ENCODE data around the gene ZCCHC24.

DNA sequence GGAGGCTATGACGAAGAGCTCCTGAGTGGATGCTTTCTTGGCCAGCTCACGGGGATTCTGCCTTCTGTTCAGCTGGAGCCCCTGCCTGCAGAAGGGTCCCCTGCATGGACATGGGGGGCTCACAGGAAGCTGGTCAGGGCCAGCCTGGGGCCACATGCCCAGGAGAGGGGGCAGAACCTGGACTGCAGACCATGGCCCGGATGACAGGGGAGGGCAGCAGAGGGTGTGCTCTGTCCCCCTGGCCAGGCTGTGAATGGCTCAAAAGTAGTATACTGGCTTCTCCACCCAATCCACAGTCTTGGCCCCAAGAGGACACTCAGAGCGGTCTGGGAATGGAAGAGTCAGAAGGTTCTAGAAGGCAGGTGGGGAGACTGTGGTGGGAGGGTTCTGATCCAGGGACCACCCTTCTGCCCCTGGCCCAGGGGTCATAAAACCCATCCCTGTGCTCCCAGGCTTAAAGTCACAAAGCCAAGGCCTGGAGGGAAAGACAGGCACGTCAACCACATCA, 57.9 kb downstream of the ZCCHC24 start:
- TF ChIP-seq, protein P1, sequence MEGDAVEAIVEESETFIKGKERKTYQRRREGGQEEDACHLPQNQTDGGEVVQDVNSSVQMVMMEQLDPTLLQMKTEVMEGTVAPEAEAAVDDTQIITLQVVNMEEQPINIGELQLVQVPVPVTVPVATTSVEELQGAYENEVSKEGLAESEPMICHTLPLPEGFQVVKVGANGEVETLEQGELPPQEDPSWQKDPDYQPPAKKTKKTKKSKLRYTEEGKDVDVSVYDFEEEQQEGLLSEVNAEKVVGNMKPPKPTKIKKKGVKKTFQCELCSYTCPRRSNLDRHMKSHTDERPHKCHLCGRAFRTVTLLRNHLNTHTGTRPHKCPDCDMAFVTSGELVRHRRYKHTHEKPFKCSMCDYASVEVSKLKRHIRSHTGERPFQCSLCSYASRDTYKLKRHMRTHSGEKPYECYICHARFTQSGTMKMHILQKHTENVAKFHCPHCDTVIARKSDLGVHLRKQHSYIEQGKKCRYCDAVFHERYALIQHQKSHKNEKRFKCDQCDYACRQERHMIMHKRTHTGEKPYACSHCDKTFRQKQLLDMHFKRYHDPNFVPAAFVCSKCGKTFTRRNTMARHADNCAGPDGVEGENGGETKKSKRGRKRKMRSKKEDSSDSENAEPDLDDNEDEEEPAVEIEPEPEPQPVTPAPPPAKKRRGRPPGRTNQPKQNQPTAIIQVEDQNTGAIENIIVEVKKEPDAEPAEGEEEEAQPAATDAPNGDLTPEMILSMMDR (IDR thresholded peaks at IDR 0.05; ENCODE audit: low read depth, low read length, missing input control): no peak
- no peak for TF ChIP-seq SP1 (IDR thresholded peaks at IDR 0.05)
- no peak for TF ChIP-seq YY1 (IDR thresholded peaks at IDR 0.05)
- no peak for TF ChIP-seq EGR1 (IDR thresholded peaks at IDR 0.05; ENCODE audit: low read depth in 2 of 2)
- TF ChIP-seq, protein P2, sequence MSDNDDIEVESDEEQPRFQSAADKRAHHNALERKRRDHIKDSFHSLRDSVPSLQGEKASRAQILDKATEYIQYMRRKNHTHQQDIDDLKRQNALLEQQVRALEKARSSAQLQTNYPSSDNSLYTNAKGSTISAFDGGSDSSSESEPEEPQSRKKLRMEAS (IDR thresholded peaks at IDR 0.05): no peak
- TF ChIP-seq FOXA1 (IDR thresholded peaks at IDR 0.05): no peak
- TF ChIP-seq, protein P3, sequence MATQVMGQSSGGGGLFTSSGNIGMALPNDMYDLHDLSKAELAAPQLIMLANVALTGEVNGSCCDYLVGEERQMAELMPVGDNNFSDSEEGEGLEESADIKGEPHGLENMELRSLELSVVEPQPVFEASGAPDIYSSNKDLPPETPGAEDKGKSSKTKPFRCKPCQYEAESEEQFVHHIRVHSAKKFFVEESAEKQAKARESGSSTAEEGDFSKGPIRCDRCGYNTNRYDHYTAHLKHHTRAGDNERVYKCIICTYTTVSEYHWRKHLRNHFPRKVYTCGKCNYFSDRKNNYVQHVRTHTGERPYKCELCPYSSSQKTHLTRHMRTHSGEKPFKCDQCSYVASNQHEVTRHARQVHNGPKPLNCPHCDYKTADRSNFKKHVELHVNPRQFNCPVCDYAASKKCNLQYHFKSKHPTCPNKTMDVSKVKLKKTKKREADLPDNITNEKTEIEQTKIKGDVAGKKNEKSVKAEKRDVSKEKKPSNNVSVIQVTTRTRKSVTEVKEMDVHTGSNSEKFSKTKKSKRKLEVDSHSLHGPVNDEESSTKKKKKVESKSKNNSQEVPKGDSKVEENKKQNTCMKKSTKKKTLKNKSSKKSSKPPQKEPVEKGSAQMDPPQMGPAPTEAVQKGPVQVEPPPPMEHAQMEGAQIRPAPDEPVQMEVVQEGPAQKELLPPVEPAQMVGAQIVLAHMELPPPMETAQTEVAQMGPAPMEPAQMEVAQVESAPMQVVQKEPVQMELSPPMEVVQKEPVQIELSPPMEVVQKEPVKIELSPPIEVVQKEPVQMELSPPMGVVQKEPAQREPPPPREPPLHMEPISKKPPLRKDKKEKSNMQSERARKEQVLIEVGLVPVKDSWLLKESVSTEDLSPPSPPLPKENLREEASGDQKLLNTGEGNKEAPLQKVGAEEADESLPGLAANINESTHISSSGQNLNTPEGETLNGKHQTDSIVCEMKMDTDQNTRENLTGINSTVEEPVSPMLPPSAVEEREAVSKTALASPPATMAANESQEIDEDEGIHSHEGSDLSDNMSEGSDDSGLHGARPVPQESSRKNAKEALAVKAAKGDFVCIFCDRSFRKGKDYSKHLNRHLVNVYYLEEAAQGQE (IDR thresholded peaks at IDR 0.05): no peak
- TF ChIP-seq TAF1 (conservative IDR thresholded peaks at IDR 0.05): no peak
- TF ChIP-seq, protein P4, sequence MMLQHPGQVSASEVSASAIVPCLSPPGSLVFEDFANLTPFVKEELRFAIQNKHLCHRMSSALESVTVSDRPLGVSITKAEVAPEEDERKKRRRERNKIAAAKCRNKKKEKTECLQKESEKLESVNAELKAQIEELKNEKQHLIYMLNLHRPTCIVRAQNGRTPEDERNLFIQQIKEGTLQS (IDR thresholded peaks at IDR 0.05): no peak
- TF ChIP-seq NR2F2 (IDR thresholded peaks at IDR 0.05): no peak
- no peak for TF ChIP-seq RXRA (IDR thresholded peaks at IDR 0.05)

Data from liver (tissue), 3 donors.